HepG2 (cell line): ENCODE data around the gene CHKA. TPM values are rescaled to one million over a fixed set of nuclear protein-coding genes. Genes with fewer than 3 reads are reported as not detected.

Experiments
- ASH2L ChIP-seq: fragments of 300-600, 200-600 bp; sonication (generic); IDR thresholded peaks from 2 replicates; pipeline ENCODE4 v1.7.0; 2017; ENCODE audit warnings: low read depth, mild to moderate bottlenecking, moderate library complexity, mixed read lengths, low read length; ENCODE audit not compliant: insufficient read length
- BCL6 ChIP-seq: IDR thresholded peaks from 2 replicates; pipeline ENCODE4 v1.6.1; 2016; ENCODE audit warnings: missing genetic modification reagents, missing compliant biosample characterization
- ISL2 ChIP-seq: sonication (generic); formaldehyde crosslinking; IDR thresholded peaks from 2 replicates; pipeline ENCODE4 v1.5.0; 2020; ENCODE audit warnings: missing genetic modification reagents
- SMAD3 ChIP-seq: sonication (generic); formaldehyde crosslinking; IDR thresholded peaks from 2 replicates; pipeline ENCODE4 v1.4.0; 2020; ENCODE audit warnings: missing genetic modification reagents
- TBX3 ChIP-seq: fragments of 450-650 bp; IDR thresholded peaks from 2 replicates; pipeline ENCODE4 v1.6.1; 2017; ENCODE audit warnings: antibody characterized with exemption, mild to moderate bottlenecking, inconsistent platforms, borderline replicate concordance
- THAP11 ChIP-seq: IDR thresholded peaks from 2 replicates; pipeline ENCODE4 v1.6.1; 2016; ENCODE audit warnings: missing biosample characterization, missing genetic modification reagents
- YEATS4 ChIP-seq: sonication (generic); formaldehyde crosslinking; IDR thresholded peaks from 2 replicates; pipeline ENCODE4 v1.4.0; 2020; ENCODE audit warnings: missing genetic modification reagents, borderline replicate concordance
- ZKSCAN1 ChIP-seq: fragments of 150-350 bp; IDR thresholded peaks from 2 replicates; pipeline ENCODE4 v1.6.1; 2014; ENCODE audit warnings: low read length
- ZNF552 ChIP-seq: sonication (generic); formaldehyde crosslinking; IDR thresholded peaks from 2 replicates; pipeline ENCODE4 v1.9.0; 2022; ENCODE audit warnings: missing genetic modification reagents, mild to moderate bottlenecking, borderline replicate concordance
- ZNF629 ChIP-seq: sonication (generic); formaldehyde crosslinking; conservative IDR thresholded peaks from 2 replicates; pipeline ENCODE4 v1.5.0; 2020; ENCODE audit warnings: missing genetic modification reagents
- ZNF678 ChIP-seq: sonication (generic); formaldehyde crosslinking; IDR thresholded peaks from 2 replicates; pipeline ENCODE4 v1.4.0; 2020; ENCODE audit warnings: mild to moderate bottlenecking, missing genetic modification reagents
- ZSCAN30 ChIP-seq: sonication (generic); formaldehyde crosslinking; IDR thresholded peaks from 2 replicates; pipeline ENCODE4 v1.5.0; 2020; ENCODE audit warnings: mild to moderate bottlenecking, missing genetic modification reagents
- polyA plus RNA-seq, 8 experiments: library from polyadenylated mRNA; depleted of rRNA in 3 of 8; stranded (reverse) in 7 of 8; unstranded in 1 of 8; fragments of >200 nt; fragmentation: Illumina TruSeq in 4 of 8; extraction: Trizol in 4 of 8; gene quantifications; 2 replicates each; pipeline versions ENCODE4 v1.2.1 to v1.2.3, GENCODE V29; 2011 to 2016; ENCODE audit warnings: low read depth in 4 of 8, missing spikeins in 1 of 8, mixed read lengths in 1 of 8; ENCODE audit not compliant: insufficient read depth in 1 of 8
- total RNA-seq, 5 experiments: library from RNA; depleted of rRNA; stranded (reverse); fragments of >200 nt; fragmentation: Illumina TruSeq; extraction: Trizol; gene quantifications; 2 replicates each; pipeline ENCODE4 v1.2.3, GENCODE V29; 2016; ENCODE audit warnings: low read depth in 1 of 5
- TF ChIP-seq, protein P1 (sequence below): sonication (generic); formaldehyde crosslinking; IDR thresholded peaks from 2 replicates; pipeline ENCODE4 v1.5.0; 2020; ENCODE audit warnings: missing genetic modification reagents, mild to moderate bottlenecking, borderline replicate concordance
- TF ChIP-seq, protein P2 (sequence below): sonication (generic); formaldehyde crosslinking; IDR thresholded peaks from 2 replicates; pipeline ENCODE4 v1.5.0; 2020; ENCODE audit warnings: missing genetic modification reagents
- TF ChIP-seq, protein P3 (sequence below): sonication (generic); formaldehyde crosslinking; IDR thresholded peaks from 2 replicates; pipeline ENCODE4 v1.4.0; 2020; ENCODE audit warnings: missing genetic modification reagents, mild to moderate bottlenecking, borderline replicate concordance
- TF ChIP-seq, protein P4 (sequence below): sonication (generic); formaldehyde crosslinking; IDR thresholded peaks from 2 replicates; pipeline ENCODE4 v1.4.0; 2020; ENCODE audit warnings: missing genetic modification reagents
- TF ChIP-seq, protein P5 (sequence below): sonication (generic); formaldehyde crosslinking; IDR thresholded peaks from 2 replicates; pipeline ENCODE4 v1.5.0; 2020; ENCODE audit warnings: mild to moderate bottlenecking, missing genetic modification reagents
- TF ChIP-seq, protein P6 (sequence below): sonication (generic); formaldehyde crosslinking; IDR thresholded peaks from 2 replicates; pipeline ENCODE4 v1.4.0; 2020; ENCODE audit warnings: missing genetic modification reagents

The CHKA gene
- total and polyA plus RNA-seq, 2 of the 13 experiments (the other 11 are each of a cell fraction or from before 2014, with no cell fraction given), result 71.6 to 92.7 TPM

DNA sequence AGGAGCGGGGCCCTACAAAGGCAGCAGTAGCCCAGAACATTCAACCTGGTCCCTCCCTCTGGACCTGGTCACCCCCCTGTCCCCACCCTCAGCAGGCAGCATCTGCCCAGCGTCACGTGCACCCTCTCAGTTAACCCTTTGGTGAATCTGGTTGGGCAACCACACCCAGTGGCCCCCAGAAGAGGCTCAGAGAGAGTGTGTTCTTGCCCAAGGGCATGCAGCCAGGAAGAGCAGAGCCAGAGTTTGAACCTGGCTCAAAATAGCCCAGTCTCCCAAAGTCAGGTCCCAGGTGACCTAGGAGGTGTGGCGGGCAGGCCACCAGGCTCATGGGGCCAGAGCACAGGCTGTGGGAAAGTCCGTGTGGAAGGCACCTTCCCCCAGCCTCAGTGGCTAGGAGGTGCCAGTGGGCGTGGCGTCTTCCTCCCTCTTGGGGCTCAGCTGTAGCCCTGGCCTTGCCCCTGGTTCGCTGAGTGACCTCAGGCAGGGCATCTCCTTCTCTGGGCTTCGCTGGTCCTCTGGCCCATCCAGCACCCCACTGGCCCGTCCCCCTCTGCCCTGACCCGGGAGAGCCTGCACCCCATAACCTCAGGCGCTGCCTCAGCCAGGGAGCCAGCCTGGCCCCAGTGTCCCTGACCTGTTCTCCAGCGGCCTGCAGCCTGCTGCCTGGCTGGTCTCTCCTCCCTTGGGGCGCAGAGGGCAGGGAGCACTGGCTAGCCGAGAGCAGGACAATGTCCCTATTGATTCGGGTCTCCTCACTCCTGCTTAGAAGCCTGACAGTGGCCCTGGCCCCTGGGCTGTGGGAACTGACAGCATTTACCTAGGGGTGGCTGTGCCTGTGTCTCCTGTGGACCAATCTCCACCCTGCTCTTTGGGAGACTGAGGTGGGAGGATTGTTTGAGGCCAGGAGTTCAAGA is 104.0 kb downstream of the CHKA start (continued):
- no peak for TF ChIP-seq ZKSCAN1
- TF ChIP-seq, protein P1, sequence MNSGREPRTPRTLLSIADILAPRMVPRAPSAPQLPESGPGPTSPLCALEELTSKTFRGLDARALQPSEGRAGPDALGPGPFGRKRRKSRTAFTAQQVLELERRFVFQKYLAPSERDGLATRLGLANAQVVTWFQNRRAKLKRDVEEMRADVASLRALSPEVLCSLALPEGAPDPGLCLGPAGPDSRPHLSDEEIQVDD, result no peak; the same call in 1 of the 2 replicates
- TF ChIP-seq ZNF629 (CRISPR knock-in tag), result peak; percentile 77
- TF ChIP-seq, protein P2, sequence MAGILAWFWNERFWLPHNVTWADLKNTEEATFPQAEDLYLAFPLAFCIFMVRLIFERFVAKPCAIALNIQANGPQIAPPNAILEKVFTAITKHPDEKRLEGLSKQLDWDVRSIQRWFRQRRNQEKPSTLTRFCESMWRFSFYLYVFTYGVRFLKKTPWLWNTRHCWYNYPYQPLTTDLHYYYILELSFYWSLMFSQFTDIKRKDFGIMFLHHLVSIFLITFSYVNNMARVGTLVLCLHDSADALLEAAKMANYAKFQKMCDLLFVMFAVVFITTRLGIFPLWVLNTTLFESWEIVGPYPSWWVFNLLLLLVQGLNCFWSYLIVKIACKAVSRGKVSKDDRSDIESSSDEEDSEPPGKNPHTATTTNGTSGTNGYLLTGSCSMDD, result no peak
- TF ChIP-seq ZSCAN30 (CRISPR knock-in tag), result peak; percentile 27; the same call in 1 of the 2 replicates
- TF ChIP-seq, protein P3, sequence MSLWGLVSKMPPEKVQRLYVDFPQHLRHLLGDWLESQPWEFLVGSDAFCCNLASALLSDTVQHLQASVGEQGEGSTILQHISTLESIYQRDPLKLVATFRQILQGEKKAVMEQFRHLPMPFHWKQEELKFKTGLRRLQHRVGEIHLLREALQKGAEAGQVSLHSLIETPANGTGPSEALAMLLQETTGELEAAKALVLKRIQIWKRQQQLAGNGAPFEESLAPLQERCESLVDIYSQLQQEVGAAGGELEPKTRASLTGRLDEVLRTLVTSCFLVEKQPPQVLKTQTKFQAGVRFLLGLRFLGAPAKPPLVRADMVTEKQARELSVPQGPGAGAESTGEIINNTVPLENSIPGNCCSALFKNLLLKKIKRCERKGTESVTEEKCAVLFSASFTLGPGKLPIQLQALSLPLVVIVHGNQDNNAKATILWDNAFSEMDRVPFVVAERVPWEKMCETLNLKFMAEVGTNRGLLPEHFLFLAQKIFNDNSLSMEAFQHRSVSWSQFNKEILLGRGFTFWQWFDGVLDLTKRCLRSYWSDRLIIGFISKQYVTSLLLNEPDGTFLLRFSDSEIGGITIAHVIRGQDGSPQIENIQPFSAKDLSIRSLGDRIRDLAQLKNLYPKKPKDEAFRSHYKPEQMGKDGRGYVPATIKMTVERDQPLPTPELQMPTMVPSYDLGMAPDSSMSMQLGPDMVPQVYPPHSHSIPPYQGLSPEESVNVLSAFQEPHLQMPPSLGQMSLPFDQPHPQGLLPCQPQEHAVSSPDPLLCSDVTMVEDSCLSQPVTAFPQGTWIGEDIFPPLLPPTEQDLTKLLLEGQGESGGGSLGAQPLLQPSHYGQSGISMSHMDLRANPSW, result peak; percentile 47; the same call in 1 of the 2 replicates
- no peak for TF ChIP-seq ASH2L
- TF ChIP-seq ISL2 (CRISPR knock-in tag), result 0 out of 2 replicates have a peak, but pooled peaks have one; percentile 73
- no peak for TF ChIP-seq ZNF678 (CRISPR knock-in tag)
- TF ChIP-seq, protein P4, sequence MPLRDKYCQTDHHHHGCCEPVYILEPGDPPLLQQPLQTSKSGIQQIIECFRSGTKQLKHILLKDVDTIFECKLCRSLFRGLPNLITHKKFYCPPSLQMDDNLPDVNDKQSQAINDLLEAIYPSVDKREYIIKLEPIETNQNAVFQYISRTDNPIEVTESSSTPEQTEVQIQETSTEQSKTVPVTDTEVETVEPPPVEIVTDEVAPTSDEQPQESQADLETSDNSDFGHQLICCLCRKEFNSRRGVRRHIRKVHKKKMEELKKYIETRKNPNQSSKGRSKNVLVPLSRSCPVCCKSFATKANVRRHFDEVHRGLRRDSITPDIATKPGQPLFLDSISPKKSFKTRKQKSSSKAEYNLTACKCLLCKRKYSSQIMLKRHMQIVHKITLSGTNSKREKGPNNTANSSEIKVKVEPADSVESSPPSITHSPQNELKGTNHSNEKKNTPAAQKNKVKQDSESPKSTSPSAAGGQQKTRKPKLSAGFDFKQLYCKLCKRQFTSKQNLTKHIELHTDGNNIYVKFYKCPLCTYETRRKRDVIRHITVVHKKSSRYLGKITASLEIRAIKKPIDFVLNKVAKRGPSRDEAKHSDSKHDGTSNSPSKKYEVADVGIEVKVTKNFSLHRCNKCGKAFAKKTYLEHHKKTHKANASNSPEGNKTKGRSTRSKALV (CRISPR knock-in tag), result peak; percentile 68; the same call in 1 of the 2 replicates
- TF ChIP-seq, protein P5, sequence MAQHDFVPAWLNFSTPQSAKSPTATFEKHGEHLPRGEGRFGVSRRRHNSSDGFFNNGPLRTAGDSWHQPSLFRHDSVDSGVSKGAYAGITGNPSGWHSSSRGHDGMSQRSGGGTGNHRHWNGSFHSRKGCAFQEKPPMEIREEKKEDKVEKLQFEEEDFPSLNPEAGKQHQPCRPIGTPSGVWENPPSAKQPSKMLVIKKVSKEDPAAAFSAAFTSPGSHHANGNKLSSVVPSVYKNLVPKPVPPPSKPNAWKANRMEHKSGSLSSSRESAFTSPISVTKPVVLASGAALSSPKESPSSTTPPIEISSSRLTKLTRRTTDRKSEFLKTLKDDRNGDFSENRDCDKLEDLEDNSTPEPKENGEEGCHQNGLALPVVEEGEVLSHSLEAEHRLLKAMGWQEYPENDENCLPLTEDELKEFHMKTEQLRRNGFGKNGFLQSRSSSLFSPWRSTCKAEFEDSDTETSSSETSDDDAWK (CRISPR knock-in tag), result no peak
- TF ChIP-seq BCL6 (CRISPR knock-in tag), result peak; percentile 52; the same call in 1 of the 2 replicates
- no peak for TF ChIP-seq TBX3
- TF ChIP-seq, protein P6, sequence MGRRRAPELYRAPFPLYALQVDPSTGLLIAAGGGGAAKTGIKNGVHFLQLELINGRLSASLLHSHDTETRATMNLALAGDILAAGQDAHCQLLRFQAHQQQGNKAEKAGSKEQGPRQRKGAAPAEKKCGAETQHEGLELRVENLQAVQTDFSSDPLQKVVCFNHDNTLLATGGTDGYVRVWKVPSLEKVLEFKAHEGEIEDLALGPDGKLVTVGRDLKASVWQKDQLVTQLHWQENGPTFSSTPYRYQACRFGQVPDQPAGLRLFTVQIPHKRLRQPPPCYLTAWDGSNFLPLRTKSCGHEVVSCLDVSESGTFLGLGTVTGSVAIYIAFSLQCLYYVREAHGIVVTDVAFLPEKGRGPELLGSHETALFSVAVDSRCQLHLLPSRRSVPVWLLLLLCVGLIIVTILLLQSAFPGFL (CRISPR knock-in tag), result no peak
- TF ChIP-seq YEATS4 (CRISPR knock-in tag), result peak; percentile 67
- peak; percentile 65 for TF ChIP-seq THAP11 (CRISPR knock-in tag)
- no peak; the same call in 1 of the 2 replicates for TF ChIP-seq SMAD3 (CRISPR knock-in tag)
- TF ChIP-seq ZNF552 (CRISPR knock-in tag), result no peak
